Stimulated activated CD4-positive, alpha-beta T cell treated with anti-CD3 and anti-CD28 coated beads, Interleukin-4, amount 100 ng/mL, for 24 hours (primary cell): ENCODE data around the gene PIGN.

Experiments
- DNase-seq: peaks from one replicate; pipeline ENCODE4 v3.0.0-alpha.2; 2020

PIGN gene

DNA sequence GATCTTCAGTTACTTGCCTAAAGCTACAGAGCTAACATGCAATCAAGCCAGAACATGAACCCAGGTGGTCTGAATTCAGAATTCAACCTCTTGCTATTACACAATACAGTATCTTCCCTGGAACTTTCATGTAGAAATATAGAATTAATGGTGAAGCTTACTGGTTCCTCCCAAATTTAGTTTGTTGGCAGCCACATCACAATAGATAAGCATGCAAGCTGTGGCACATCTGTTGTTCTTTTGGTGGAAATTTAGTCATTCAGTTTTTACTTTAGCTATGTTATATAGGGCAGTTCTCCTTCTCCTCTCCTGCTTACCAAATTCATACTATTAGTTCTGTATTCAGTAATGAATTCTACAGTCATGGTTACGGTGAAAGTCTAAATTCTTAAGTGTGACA lies 193.0 kb downstream of the PIGN start:
- no peak for DNase-seq

DNA sequence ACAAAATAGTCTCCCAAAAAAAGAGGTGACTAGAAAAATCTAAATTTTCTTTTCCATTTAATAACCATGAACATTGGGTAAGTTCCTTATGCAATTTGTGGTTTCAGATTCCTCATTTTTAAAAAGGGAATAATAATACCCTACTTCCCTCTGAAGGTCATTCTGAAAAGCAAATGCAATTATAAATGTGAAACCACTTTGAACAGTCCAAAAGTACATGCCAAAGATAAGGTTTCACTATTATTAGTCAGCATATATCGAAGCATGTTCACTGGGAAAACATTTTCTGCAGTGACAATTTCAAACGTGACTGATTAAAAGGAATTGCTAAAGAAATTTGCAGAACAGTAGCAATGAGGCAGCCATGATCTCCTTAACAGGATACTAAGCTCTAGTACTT lies 193.9 kb downstream of the PIGN start:
- DNase-seq, result no peak

DNA sequence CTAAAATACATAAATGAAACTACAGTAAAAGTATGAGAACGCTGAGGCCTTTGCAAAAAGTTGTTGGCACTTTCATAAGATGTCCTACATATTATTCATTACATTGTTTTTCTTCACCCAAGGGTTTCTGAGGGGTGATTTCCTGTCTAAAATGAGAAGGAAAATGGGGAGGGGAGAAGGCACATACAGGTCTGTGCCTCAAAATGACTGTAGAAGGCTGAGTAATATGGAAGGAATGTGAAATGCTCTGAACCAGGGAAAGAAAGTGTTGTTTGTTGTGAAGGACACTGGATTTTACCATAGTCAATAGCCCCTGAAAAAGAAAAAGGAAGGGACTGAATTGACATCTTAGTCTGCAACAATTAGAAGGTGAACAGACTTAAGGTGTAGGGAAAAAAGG lies 194.6 kb downstream of the PIGN start:
- DNase-seq, result no peak

DNA sequence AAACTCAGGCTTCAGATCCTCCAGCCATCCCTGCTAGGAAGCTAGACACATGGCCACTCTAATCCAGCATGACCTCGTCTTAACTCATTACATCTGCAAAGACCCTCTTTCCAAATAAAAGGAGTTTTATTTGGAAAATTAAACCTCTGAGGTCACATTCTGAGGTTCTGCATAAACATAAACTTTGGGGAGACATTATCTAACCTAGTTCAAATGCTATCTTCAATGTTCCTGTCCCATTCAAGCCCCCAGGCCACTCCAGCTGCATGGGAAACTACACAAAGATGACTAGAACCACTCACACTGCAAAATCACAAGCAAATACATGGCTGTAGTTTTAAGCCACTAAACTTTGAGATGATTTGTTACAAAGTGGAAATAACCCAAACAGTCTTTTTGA lies 195.0 kb downstream of the PIGN start:
- no peak for DNase-seq

DNA sequence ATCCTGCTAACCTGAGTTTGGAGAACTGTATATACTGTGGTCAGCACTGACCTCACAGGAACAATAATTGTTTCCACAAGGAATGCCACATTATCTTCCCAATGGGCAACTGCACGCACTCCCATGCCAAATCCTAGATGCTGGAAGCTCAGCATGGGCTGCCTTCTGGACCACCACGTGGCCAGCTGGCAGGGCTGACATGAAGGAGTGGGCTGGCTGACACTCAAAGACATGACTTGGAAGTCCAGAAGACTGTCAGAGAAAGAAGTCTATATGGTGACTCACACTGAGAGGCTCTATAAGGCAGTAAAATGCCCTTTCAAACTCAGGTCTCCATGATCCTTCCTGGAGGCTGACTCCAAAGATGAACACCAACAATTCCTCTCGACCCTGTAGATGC lies 195.7 kb downstream of the PIGN start:
- no peak for DNase-seq
